HEK293 (cell line): ENCODE measurements around the gene FCHO2.
A peak's percentile ranks its signal among the peaks of the same experiment; 100 is the strongest.

Source experiments
- CTCF ChIA-PET: fragments of 350-600 bp; formaldehyde crosslinking; extraction: SDS; loops from one replicate; lab custom pipeline; 2021; ENCODE audit warnings: antibody characterized with exemption; lab: Yijun Ruan, JAX
- POLR2A ChIA-PET: fragments of 300-600 bp; formaldehyde crosslinking; extraction: SDS; loops from one replicate; lab custom pipeline; 2020; ENCODE audit warnings: antibody characterized with exemption, inconsistent platforms; lab: Yijun Ruan, JAX
- H3K27ac ChIP-seq: fragments of 200-500 bp; sonication (Bioruptor generic); 2 replicates; pipeline ENCODE4 v1.5.1; 2014; ENCODE audit warnings: low read depth, low read length, control low read depth, inconsistent platforms; ENCODE audit errors: extremely low read depth
- H3K36me3 ChIP-seq, 2 experiments: fragments of 200-500 bp in 1 of 2; sonication (Bioruptor generic) in 1 of 2; 1 replicate in 1 of 2; 2 replicates in 1 of 2; pipeline ENCODE4 v1.5.1; 2014 to 2017; ENCODE audit warnings: inconsistent platforms in 2 of 2, low read length in 2 of 2; ENCODE audit not compliant: control insufficient read depth in 2 of 2, insufficient read depth in 1 of 2
- H3K4me1 ChIP-seq: fragments of 200-500 bp; sonication (Bioruptor generic); 2 replicates; pipeline ENCODE4 v1.5.1; 2014; ENCODE audit warnings: mild to moderate bottlenecking, low read length, inconsistent platforms; ENCODE audit not compliant: control insufficient read depth, insufficient read depth
- H3K4me3 ChIP-seq: 2 replicates; pipeline ENCODE4 v1.5.1; 2011; ENCODE audit warnings: low read depth, mild to moderate bottlenecking, control low read depth, low read length, moderate library complexity
- H3K9me3 ChIP-seq: fragments of 200-500 bp; sonication (Bioruptor generic); 2 replicates; pipeline ENCODE4 v1.5.1; 2014; ENCODE audit warnings: low read depth, low read length, inconsistent platforms; ENCODE audit not compliant: control insufficient read depth, insufficient read depth
- KLF16 ChIP-seq: fragments of 450-650 bp; formaldehyde crosslinking; IDR thresholded peaks from 2 replicates; pipeline ENCODE4 v1.5.1; 2017; ENCODE audit warnings: missing biosample characterization, missing genetic modification characterization
- OVOL3 ChIP-seq: fragments of 450-650 bp; formaldehyde crosslinking; IDR thresholded peaks from 2 replicates; pipeline ENCODE4 v1.5.1; 2016; ENCODE audit warnings: missing biosample characterization, missing genetic modification characterization
- SCRT1 ChIP-seq: fragments of 450-650 bp; formaldehyde crosslinking; IDR thresholded peaks from 2 replicates; pipeline ENCODE4 v1.5.1; 2016; ENCODE audit warnings: missing biosample characterization, missing genetic modification characterization, borderline replicate concordance
- SCRT2 ChIP-seq: fragments of 450-650 bp; formaldehyde crosslinking; IDR thresholded peaks from 2 replicates; pipeline ENCODE4 v1.5.1; 2016; ENCODE audit warnings: missing biosample characterization, missing genetic modification characterization
- SP3 ChIP-seq: fragments of 450-650 bp; formaldehyde crosslinking; IDR thresholded peaks from 2 replicates; pipeline ENCODE4 v1.5.1; 2016; ENCODE audit warnings: missing biosample characterization, missing genetic modification characterization
- YY2 ChIP-seq: fragments of 450-650 bp; formaldehyde crosslinking; IDR thresholded peaks from 2 replicates; pipeline ENCODE4 v1.5.1; 2016; ENCODE audit warnings: missing biosample characterization, missing genetic modification characterization
- ZBTB1 ChIP-seq: fragments of 450-650 bp; formaldehyde crosslinking; IDR thresholded peaks from 2 replicates; pipeline ENCODE4 v1.5.1; 2016; ENCODE audit warnings: missing biosample characterization, missing genetic modification characterization
- ZFP37 ChIP-seq: fragments of 450-650 bp; formaldehyde crosslinking; IDR thresholded peaks from 2 replicates; pipeline ENCODE4 v1.5.1; 2016; ENCODE audit warnings: missing biosample characterization, missing genetic modification characterization
- ZNF2 ChIP-seq: fragments of 450-650 bp; formaldehyde crosslinking; IDR thresholded peaks from 2 replicates; pipeline ENCODE4 v1.5.1; 2016; ENCODE audit warnings: missing biosample characterization, missing genetic modification characterization
- ZNF202 ChIP-seq: fragments of 450-650 bp; formaldehyde crosslinking; IDR thresholded peaks from 2 replicates; pipeline ENCODE4 v1.5.1; 2016; ENCODE audit warnings: missing biosample characterization, missing genetic modification characterization, borderline replicate concordance
- ZNF23 ChIP-seq: fragments of 450-650 bp; formaldehyde crosslinking; IDR thresholded peaks from 2 replicates; pipeline ENCODE4 v1.5.1; 2016; ENCODE audit warnings: missing biosample characterization, missing genetic modification characterization, borderline replicate concordance
- ZNF239 ChIP-seq: fragments of 450-650 bp; formaldehyde crosslinking; IDR thresholded peaks from 2 replicates; pipeline ENCODE4 v1.5.1; 2016; ENCODE audit warnings: missing biosample characterization, missing genetic modification characterization
- ZNF248 ChIP-seq: fragments of 450-650 bp; formaldehyde crosslinking; IDR thresholded peaks from 2 replicates; pipeline ENCODE4 v1.5.1; 2017; ENCODE audit warnings: missing biosample characterization, missing genetic modification characterization
- ZNF37A ChIP-seq: fragments of 450-650 bp; IDR thresholded peaks from 2 replicates; pipeline ENCODE4 v1.5.1; 2018; ENCODE audit warnings: missing biosample characterization, missing genetic modification characterization
- ZNF398 ChIP-seq: fragments of 450-650 bp; formaldehyde crosslinking; IDR thresholded peaks from 2 replicates; pipeline ENCODE4 v1.5.1; 2017; ENCODE audit warnings: missing biosample characterization, missing genetic modification characterization
- ZNF404 ChIP-seq: fragments of 450-650 bp; formaldehyde crosslinking; IDR thresholded peaks from 2 replicates; pipeline ENCODE4 v1.5.1; 2017; ENCODE audit warnings: missing biosample characterization, missing genetic modification characterization
- ZNF501 ChIP-seq: fragments of 450-650 bp; formaldehyde crosslinking; IDR thresholded peaks from 2 replicates; pipeline ENCODE4 v1.5.1; 2016; ENCODE audit warnings: missing biosample characterization, missing genetic modification characterization
- ZNF513 ChIP-seq: fragments of 450-650 bp; IDR thresholded peaks from 2 replicates; pipeline ENCODE4 v1.5.1; 2018; ENCODE audit warnings: missing biosample characterization, missing genetic modification characterization
- ZNF701 ChIP-seq: fragments of 450-650 bp; formaldehyde crosslinking; IDR thresholded peaks from 2 replicates; pipeline ENCODE4 v1.5.1; 2016; ENCODE audit warnings: missing biosample characterization, missing genetic modification characterization
- ZNF785 ChIP-seq: fragments of 450-650 bp; formaldehyde crosslinking; IDR thresholded peaks from 2 replicates; pipeline ENCODE4 v1.5.1; 2016; ENCODE audit warnings: missing biosample characterization, missing genetic modification characterization
- ZNF830 ChIP-seq: fragments of 450-650 bp; IDR thresholded peaks from 2 replicates; pipeline ENCODE4 v1.5.0; 2018; ENCODE audit warnings: missing biosample characterization, missing genetic modification characterization, low read depth, mild to moderate bottlenecking, moderate library complexity
- TF ChIP-seq, protein P1 (sequence below): fragments of 450-650 bp; formaldehyde crosslinking; IDR thresholded peaks from 2 replicates; pipeline ENCODE4 v1.5.1; 2016; ENCODE audit warnings: missing biosample characterization, missing genetic modification characterization
- TF ChIP-seq, protein P2 (sequence below): fragments of 450-650 bp; formaldehyde crosslinking; IDR thresholded peaks from 2 replicates; pipeline ENCODE4 v1.5.1; 2016; ENCODE audit warnings: missing biosample characterization, missing genetic modification characterization

FCHO2 gene, protein sequence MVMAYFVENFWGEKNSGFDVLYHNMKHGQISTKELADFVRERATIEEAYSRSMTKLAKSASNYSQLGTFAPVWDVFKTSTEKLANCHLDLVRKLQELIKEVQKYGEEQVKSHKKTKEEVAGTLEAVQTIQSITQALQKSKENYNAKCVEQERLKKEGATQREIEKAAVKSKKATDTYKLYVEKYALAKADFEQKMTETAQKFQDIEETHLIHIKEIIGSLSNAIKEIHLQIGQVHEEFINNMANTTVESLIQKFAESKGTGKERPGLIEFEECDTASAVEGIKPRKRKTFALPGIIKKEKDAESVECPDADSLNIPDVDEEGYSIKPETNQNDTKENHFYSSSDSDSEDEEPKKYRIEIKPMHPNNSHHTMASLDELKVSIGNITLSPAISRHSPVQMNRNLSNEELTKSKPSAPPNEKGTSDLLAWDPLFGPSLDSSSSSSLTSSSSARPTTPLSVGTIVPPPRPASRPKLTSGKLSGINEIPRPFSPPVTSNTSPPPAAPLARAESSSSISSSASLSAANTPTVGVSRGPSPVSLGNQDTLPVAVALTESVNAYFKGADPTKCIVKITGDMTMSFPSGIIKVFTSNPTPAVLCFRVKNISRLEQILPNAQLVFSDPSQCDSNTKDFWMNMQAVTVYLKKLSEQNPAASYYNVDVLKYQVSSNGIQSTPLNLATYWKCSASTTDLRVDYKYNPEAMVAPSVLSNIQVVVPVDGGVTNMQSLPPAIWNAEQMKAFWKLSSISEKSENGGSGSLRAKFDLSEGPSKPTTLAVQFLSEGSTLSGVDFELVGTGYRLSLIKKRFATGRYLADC

GRCh38 chr5:72955768-72956323, at the start of gene FCHO2:
Gene FCHO2, plus strand, starts transcription at chr5:72956041. Its CDS starts 56 bp downstream, at chr5:72956097.
- H3K36me3 ChIP-seq, result peaks cover 0 to 3% of the 10 kb centered on the region in 2 experiments; a peak in 1 of 3 replicates
- CTCF ChIA-PET, result interaction anchor here (0.6 to 0.9 kb wide), 7 partner anchors 34 to 785 kb away, joined by 3 to 4 read pairs (median 3); no protein-coding TSS in a partner anchor
- H3K9me3 ChIP-seq, result no peaks in the 10 kb centered on the region
- H3K4me1 ChIP-seq, result no peaks in the 10 kb centered on the region; the same call in 1 of the 2 replicates
- POLR2A ChIA-PET, result interaction anchor here (0.6 to 1.5 kb wide), 7 partner anchors 13 to 493 kb away, joined by 3 to 6 read pairs (median 5); partner anchors contain the start of gene FOXD1
- peak within 1 kb of the TSS; percentile 83 for H3K4me3 ChIP-seq
- peak within 1 kb of the TSS; percentile 97 for H3K27ac ChIP-seq
- TF ChIP-seq SCRT1 (no peak), ZNF404 (no peak), ZNF513 (0 out of 2 replicates have a peak, but pooled peaks have one; percentile 18), ZNF398 (tag by site-specific recombination) (peak; percentile 72), ZFP37 (tag by site-specific recombination) (peak; percentile 91; the same call in 1 of the 2 replicates), ZNF830 (tag by site-specific recombination) (no peak), ZNF202 (tag by site-specific recombination) (no peak), ZNF701 (tag by site-specific recombination) (no peak), ZNF2 (tag by site-specific recombination) (peak; percentile 89), ZNF239 (tag by site-specific recombination) (no peak), ZNF248 (tag by site-specific recombination) (no peak), YY2 (tag by site-specific recombination) (peak; percentile 66; the same call in 1 of the 2 replicates), ZNF501 (peak; percentile 10; the same call in 1 of the 2 replicates), ZBTB1 (tag by site-specific recombination) (no peak), KLF16 (tag by site-specific recombination) (peak; percentile 53; the same call in 1 of the 2 replicates), SCRT2 (tag by site-specific recombination) (no peak), ZNF23 (tag by site-specific recombination) (no peak), SP3 (tag by site-specific recombination) (0 out of 2 replicates have a peak, but pooled peaks have one; percentile 18), ZNF37A (no peak), OVOL3 (tag by site-specific recombination) (no peak), ZNF785 (tag by site-specific recombination) (0 out of 2 replicates have a peak, but pooled peaks have one; percentile 52)
- TF ChIP-seq, protein P1, sequence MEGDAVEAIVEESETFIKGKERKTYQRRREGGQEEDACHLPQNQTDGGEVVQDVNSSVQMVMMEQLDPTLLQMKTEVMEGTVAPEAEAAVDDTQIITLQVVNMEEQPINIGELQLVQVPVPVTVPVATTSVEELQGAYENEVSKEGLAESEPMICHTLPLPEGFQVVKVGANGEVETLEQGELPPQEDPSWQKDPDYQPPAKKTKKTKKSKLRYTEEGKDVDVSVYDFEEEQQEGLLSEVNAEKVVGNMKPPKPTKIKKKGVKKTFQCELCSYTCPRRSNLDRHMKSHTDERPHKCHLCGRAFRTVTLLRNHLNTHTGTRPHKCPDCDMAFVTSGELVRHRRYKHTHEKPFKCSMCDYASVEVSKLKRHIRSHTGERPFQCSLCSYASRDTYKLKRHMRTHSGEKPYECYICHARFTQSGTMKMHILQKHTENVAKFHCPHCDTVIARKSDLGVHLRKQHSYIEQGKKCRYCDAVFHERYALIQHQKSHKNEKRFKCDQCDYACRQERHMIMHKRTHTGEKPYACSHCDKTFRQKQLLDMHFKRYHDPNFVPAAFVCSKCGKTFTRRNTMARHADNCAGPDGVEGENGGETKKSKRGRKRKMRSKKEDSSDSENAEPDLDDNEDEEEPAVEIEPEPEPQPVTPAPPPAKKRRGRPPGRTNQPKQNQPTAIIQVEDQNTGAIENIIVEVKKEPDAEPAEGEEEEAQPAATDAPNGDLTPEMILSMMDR, result peak; percentile 99
- TF ChIP-seq, protein P2, sequence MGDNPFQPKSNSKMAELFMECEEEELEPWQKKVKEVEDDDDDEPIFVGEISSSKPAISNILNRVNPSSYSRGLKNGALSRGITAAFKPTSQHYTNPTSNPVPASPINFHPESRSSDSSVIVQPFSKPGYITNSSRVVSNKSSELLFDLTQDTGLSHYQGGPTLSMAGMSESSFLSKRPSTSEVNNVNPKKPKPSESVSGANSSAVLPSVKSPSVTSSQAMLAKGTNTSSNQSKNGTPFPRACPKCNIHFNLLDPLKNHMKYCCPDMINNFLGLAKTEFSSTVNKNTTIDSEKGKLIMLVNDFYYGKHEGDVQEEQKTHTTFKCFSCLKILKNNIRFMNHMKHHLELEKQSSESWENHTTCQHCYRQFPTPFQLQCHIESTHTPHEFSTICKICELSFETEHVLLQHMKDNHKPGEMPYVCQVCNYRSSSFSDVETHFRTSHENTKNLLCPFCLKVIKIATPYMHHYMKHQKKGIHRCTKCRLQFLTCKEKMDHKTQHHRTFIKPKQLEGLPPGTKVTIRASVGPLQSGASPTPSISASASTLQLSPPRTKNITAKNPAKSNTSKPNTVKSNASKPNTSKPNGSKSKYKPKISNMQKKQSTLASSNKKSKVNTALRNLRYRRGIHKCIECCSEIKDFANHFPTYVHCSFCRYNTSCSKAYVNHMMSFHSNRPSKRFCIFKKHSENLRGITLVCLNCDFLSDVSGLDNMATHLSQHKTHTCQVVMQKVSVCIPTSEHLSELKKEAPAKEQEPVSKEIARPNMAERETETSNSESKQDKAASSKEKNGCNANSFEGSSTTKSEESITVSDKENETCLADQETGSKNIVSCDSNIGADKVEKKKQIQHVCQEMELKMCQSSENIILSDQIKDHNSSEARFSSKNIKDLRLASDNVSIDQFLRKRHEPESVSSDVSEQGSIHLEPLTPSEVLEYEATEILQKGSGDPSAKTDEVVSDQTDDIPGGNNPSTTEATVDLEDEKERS (tag by site-specific recombination), result no peak
